Measurements from ENCODE around the gene PTCH1. TPM values are rescaled to one million over a fixed set of nuclear protein-coding genes. Genes with fewer than 3 reads are reported as not detected.

Gene PTCH1
- total and polyA plus RNA-seq, 10 of the 15 experiments (the other 5 are each of a cell fraction or from before 2014, with no cell fraction given): 0.16 to 6.1 (median 2.6) TPM

DNA sequence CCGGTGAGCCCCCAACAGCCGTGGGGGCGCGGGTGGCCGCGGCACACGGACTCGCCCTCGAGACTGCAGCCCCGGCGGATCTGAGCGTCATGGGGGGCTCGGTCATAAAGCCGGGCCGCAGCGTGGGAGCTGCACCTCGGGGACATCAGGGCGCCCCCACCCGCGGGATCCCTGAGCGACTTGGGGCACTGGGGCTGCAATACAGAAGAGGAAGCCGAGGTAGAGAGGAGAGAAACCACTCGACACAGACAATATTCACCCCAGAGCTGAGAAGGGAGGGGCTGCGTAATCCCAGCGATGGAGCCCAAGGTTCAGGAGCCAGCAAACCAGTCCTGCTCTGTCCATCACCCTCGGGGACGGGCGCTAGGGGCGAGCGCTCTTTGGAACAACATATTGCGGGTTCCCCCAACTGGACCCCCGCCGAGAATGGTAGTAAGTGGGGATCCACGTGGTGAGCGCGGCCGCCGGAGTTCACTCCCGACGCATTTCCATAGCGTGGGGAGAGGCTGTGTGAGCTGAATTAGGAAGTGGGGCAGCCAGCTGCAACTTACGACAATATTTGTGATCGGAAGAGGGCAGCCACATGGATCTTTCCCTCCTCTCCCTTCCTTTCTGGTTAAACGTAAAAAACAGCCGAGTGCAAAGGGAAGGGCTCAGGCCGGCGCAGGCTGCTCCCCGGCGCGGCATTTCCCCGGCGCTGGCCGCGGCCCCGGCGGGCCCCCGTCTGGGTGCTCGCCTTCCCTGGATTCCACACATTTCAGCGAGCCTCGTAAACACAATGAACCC is 9.9 kb downstream of the PTCH1 start (continued):
- TF ChIP-seq, protein P1, sequence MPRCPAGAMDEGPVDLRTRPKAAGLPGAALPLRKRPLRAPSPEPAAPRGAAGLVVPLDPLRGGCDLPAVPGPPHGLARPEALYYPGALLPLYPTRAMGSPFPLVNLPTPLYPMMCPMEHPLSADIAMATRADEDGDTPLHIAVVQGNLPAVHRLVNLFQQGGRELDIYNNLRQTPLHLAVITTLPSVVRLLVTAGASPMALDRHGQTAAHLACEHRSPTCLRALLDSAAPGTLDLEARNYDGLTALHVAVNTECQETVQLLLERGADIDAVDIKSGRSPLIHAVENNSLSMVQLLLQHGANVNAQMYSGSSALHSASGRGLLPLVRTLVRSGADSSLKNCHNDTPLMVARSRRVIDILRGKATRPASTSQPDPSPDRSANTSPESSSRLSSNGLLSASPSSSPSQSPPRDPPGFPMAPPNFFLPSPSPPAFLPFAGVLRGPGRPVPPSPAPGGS (IDR thresholded peaks at IDR 0.05; ENCODE audit: borderline replicate concordance, insufficient read depth, low read depth, low read length, poor library complexity, severe bottlenecking): no peak
- TF ChIP-seq TBL1XR1 (IDR thresholded peaks at IDR 0.05; ENCODE audit: low read depth, low read length): no peak; the same call in 1 of the 2 replicates
- TF ChIP-seq, protein P2, sequence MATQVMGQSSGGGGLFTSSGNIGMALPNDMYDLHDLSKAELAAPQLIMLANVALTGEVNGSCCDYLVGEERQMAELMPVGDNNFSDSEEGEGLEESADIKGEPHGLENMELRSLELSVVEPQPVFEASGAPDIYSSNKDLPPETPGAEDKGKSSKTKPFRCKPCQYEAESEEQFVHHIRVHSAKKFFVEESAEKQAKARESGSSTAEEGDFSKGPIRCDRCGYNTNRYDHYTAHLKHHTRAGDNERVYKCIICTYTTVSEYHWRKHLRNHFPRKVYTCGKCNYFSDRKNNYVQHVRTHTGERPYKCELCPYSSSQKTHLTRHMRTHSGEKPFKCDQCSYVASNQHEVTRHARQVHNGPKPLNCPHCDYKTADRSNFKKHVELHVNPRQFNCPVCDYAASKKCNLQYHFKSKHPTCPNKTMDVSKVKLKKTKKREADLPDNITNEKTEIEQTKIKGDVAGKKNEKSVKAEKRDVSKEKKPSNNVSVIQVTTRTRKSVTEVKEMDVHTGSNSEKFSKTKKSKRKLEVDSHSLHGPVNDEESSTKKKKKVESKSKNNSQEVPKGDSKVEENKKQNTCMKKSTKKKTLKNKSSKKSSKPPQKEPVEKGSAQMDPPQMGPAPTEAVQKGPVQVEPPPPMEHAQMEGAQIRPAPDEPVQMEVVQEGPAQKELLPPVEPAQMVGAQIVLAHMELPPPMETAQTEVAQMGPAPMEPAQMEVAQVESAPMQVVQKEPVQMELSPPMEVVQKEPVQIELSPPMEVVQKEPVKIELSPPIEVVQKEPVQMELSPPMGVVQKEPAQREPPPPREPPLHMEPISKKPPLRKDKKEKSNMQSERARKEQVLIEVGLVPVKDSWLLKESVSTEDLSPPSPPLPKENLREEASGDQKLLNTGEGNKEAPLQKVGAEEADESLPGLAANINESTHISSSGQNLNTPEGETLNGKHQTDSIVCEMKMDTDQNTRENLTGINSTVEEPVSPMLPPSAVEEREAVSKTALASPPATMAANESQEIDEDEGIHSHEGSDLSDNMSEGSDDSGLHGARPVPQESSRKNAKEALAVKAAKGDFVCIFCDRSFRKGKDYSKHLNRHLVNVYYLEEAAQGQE (IDR thresholded peaks at IDR 0.05; ENCODE audit: low read depth, low read length): no peak
- TF ChIP-seq SIX5 (IDR thresholded peaks at IDR 0.05; ENCODE audit: low read depth, low read length, severe bottlenecking): no peak
- TF ChIP-seq, protein P3, sequence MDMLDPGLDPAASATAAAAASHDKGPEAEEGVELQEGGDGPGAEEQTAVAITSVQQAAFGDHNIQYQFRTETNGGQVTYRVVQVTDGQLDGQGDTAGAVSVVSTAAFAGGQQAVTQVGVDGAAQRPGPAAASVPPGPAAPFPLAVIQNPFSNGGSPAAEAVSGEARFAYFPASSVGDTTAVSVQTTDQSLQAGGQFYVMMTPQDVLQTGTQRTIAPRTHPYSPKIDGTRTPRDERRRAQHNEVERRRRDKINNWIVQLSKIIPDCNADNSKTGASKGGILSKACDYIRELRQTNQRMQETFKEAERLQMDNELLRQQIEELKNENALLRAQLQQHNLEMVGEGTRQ (IDR thresholded peaks at IDR 0.05; ENCODE audit: borderline replicate concordance, low read depth, low read length): no peak
- no peak for TF ChIP-seq BRCA1 (IDR thresholded peaks at IDR 0.05; ENCODE audit: low read depth, low read length)
- no peak for TF ChIP-seq SUPT20H (IDR thresholded peaks at IDR 0.05; ENCODE audit: borderline replicate concordance, control insufficient read depth, low read depth, low read length)
- TF ChIP-seq TAF1 (IDR thresholded peaks at IDR 0.05; ENCODE audit: borderline replicate concordance, low read depth, low read length): no peak
- TF ChIP-seq, protein P4, sequence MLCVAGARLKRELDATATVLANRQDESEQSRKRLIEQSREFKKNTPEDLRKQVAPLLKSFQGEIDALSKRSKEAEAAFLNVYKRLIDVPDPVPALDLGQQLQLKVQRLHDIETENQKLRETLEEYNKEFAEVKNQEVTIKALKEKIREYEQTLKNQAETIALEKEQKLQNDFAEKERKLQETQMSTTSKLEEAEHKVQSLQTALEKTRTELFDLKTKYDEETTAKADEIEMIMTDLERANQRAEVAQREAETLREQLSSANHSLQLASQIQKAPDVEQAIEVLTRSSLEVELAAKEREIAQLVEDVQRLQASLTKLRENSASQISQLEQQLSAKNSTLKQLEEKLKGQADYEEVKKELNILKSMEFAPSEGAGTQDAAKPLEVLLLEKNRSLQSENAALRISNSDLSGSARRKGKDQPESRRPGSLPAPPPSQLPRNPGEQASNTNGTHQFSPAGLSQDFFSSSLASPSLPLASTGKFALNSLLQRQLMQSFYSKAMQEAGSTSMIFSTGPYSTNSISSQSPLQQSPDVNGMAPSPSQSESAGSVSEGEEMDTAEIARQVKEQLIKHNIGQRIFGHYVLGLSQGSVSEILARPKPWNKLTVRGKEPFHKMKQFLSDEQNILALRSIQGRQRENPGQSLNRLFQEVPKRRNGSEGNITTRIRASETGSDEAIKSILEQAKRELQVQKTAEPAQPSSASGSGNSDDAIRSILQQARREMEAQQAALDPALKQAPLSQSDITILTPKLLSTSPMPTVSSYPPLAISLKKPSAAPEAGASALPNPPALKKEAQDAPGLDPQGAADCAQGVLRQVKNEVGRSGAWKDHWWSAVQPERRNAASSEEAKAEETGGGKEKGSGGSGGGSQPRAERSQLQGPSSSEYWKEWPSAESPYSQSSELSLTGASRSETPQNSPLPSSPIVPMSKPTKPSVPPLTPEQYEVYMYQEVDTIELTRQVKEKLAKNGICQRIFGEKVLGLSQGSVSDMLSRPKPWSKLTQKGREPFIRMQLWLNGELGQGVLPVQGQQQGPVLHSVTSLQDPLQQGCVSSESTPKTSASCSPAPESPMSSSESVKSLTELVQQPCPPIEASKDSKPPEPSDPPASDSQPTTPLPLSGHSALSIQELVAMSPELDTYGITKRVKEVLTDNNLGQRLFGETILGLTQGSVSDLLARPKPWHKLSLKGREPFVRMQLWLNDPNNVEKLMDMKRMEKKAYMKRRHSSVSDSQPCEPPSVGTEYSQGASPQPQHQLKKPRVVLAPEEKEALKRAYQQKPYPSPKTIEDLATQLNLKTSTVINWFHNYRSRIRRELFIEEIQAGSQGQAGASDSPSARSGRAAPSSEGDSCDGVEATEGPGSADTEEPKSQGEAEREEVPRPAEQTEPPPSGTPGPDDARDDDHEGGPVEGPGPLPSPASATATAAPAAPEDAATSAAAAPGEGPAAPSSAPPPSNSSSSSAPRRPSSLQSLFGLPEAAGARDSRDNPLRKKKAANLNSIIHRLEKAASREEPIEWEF (IDR thresholded peaks at IDR 0.05; ENCODE audit: insufficient replicate concordance, low read depth, low read length): no peak
- TF ChIP-seq HCFC1 (IDR thresholded peaks at IDR 0.05; ENCODE audit: low read length): no peak; the same call in 1 of the 2 replicates
- no peak for TF ChIP-seq PAX8 (IDR thresholded peaks at IDR 0.05)
- TF ChIP-seq YY1 (IDR thresholded peaks at IDR 0.05; ENCODE audit: low read depth, low read length): no peak
- TF ChIP-seq CHD1 (IDR thresholded peaks at IDR 0.05; ENCODE audit: low read depth, low read length): 0 out of 2 replicates have a peak, but pooled peaks have one; percentile 41
- no peak for TF ChIP-seq SRF (IDR thresholded peaks at IDR 0.05; ENCODE audit: low read depth in 2 of 2, low read length in 2 of 2)
- TF ChIP-seq EED (IDR thresholded peaks at IDR 0.05; ENCODE audit: low read depth): no peak
- TF ChIP-seq SUZ12 (IDR thresholded peaks at IDR 0.05; ENCODE audit: unreplicated experiment): no peak
- TF ChIP-seq ZNF207 (IDR thresholded peaks at IDR 0.05; ENCODE audit: borderline replicate concordance): no peak
- no peak; the same call in 1 of the 2 replicates for TF ChIP-seq SPI1 (IDR thresholded peaks at IDR 0.05; ENCODE audit: borderline replicate concordance, insufficient read depth, low read depth, low read length)

All from GM12878 (cell line).